ENCODE results near the gene MRAS.

Gene MRAS

DNA sequence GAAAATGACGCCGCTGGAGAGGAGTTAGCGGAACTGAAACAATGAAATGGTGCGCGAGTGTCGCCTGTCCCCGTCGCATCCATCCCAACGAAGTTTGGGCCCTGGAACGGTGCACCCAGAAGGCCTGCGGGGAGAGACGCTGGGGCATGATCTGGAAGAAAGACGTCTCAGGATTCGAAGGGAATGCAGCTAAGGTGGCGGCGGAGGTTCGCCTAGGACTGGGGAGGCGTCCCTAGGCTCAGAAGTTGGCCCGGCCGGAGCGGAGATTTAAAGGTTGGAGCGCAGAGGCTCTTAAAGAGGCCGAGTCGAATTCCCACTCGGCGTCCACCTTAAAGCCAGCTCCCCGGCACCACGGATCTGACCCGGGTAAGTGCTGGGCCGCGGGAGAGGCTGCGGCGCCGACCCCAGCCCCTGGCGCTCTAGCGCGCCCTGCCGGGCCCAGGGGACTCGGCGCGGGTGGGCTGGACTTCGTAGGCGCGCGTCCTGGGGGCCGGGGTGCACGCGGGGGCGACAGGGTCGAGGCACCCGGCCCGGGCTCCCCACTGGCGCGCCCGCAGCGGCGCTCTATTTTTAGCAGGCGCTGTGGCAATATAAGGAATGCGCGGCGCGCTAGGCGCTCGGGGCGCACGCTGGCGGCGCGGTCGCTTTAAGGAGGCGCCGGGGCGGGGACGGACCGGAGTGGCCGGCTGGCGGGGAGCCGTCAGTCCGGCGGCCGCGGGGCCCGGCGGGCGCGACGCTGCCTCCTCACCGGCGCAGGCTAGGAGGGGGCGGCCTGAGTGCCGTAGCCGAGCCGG lies at the start of gene MRAS:
MRAS (plus strand) TSS at position 620 of the 794 bp plus-strand sequence. CDS start 24,305 bp downstream, outside the sequence.
- TF ChIP-seq, protein P1, sequence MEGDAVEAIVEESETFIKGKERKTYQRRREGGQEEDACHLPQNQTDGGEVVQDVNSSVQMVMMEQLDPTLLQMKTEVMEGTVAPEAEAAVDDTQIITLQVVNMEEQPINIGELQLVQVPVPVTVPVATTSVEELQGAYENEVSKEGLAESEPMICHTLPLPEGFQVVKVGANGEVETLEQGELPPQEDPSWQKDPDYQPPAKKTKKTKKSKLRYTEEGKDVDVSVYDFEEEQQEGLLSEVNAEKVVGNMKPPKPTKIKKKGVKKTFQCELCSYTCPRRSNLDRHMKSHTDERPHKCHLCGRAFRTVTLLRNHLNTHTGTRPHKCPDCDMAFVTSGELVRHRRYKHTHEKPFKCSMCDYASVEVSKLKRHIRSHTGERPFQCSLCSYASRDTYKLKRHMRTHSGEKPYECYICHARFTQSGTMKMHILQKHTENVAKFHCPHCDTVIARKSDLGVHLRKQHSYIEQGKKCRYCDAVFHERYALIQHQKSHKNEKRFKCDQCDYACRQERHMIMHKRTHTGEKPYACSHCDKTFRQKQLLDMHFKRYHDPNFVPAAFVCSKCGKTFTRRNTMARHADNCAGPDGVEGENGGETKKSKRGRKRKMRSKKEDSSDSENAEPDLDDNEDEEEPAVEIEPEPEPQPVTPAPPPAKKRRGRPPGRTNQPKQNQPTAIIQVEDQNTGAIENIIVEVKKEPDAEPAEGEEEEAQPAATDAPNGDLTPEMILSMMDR (IDR thresholded peaks at IDR 0.05; ENCODE audit: borderline replicate concordance, control extremely low read depth, extremely low read depth, insufficient read depth, missing control alignments) = peak; percentile 29
- in situ Hi-C loops (cut with MboI; ENCODE audit: low sequenced_read_pairs, unreplicated experiment) = no loop called here
- peak; percentile 47 for DNase-seq (ENCODE audit: low spot score)

DNA sequence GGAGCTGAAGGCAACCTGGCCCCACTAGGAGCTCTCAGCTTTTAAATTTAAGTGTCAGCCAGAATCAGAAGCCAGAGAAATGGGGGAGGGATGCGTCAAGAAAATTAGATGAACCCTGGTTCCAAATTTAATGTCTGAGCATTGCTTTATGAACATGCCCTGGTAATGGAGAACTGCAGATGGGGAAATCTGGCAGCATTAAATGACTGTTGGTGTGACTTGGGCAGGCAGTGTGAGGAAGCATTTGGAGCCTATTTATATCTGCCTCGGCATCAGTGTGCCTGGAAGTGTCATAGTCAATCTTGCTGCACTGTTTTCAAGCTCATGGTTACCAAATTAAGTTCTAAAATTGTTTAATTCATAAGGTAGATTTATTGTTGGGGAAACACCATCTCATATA lies 47.7 kb upstream of the MRAS start:
- in situ Hi-C loops (cut with MboI; ENCODE audit: low sequenced_read_pairs, unreplicated experiment) = no loop called here

DNA sequence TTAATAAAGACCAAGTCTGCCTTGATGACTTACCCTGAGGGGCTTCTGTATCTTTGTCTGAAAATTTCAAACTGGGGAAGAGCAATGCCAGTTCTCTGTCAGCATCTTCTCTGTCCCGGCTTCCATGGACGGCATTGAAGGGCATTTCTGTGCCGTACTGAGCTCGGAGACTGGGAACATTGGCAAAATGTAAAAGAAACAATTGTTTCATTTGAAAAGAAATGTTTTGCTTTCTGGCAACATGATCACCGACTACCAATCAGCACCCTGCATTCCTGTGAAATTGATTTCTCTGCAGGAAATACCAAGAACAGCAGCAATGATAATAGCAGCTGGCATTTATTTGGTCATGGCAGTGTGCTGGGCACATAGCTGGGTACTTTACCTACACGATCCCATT lies 44.9 kb upstream of the MRAS start:
- TF ChIP-seq, protein P1 (IDR thresholded peaks at IDR 0.05; ENCODE audit: borderline replicate concordance, control extremely low read depth, extremely low read depth, insufficient read depth, missing control alignments) = no peak
- in situ Hi-C loops (cut with MboI; ENCODE audit: low sequenced_read_pairs, unreplicated experiment) = no loop called here
- no peak for DNase-seq (ENCODE audit: low spot score)

More for the DNA sequence above, 47.7 kb upstream of the MRAS start:
- no peak for DNase-seq (ENCODE audit: low spot score)
- TF ChIP-seq, protein P1 (IDR thresholded peaks at IDR 0.05; ENCODE audit: borderline replicate concordance, control extremely low read depth, extremely low read depth, insufficient read depth, missing control alignments) = no peak

DNA sequence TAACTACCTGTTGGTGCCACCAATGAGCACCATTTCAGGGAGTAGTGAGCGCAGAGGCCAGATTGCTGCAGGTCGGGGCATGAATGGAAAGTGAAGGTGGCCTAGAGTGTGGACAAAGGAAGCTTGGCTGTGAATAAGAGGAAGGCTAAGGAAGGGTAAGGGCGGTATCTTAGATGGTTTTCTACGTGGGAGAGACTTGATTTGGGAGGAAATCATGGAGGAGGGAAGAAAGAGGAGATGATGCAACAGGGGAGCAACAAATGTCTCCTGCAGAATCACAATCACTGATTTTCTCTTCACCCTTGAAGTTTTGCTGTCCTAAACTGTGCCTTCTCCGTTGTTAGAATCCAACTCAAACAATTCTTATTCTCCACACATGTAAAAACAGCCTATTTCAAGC lies 40.5 kb upstream of the MRAS start:
- no peak for DNase-seq (ENCODE audit: low spot score)
- TF ChIP-seq, protein P1 (IDR thresholded peaks at IDR 0.05; ENCODE audit: borderline replicate concordance, control extremely low read depth, extremely low read depth, insufficient read depth, missing control alignments) = no peak
- in situ Hi-C loops (cut with MboI; ENCODE audit: low sequenced_read_pairs, unreplicated experiment) = no loop called here

DNA sequence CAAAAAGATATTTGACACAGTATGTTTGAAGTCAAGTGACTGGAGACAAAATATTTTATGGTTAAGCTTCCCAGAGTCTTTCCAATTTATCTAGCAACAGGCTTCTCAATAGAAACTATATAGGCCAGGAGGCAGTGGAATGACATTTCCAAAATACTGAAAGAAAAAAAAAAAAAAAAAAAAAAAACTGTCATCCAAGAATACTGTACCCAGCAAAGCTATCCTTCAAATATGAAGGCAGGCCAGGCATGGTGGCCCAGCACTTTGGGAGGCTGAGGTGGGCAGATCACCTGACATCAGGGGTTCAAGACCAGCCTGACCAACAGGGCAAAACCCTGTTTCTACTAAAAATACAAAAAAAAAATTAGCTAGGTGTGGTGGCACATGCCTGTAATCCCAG lies 39.6 kb upstream of the MRAS start:
- in situ Hi-C loops (cut with MboI; ENCODE audit: low sequenced_read_pairs, unreplicated experiment) = no loop called here
- no peak for DNase-seq (ENCODE audit: low spot score)
- TF ChIP-seq, protein P1 (IDR thresholded peaks at IDR 0.05; ENCODE audit: borderline replicate concordance, control extremely low read depth, extremely low read depth, insufficient read depth, missing control alignments) = no peak

DNA sequence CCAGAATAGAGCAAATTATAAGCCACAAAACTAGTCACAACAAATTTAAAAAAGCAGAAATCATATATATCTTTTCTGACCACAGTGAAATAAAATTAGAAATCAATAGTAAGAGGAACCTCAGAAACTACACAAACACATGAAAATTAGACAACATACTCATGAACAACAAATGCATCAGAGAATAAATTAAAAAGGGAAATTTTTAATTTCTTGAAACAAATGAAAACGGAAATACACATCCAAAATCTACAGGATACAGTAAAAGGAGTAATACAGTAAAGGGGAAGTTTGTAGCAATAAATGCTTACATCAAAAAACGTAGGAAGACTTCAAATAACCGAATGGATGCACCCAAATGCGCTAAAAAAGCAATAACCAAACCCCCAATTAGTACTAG lies 37.9 kb upstream of the MRAS start:
- DNase-seq (ENCODE audit: low spot score) = no peak
- TF ChIP-seq, protein P1 (IDR thresholded peaks at IDR 0.05; ENCODE audit: borderline replicate concordance, control extremely low read depth, extremely low read depth, insufficient read depth, missing control alignments) = no peak
- in situ Hi-C loops (cut with MboI; ENCODE audit: low sequenced_read_pairs, unreplicated experiment) = no loop called here

Data from GM13976 (cell line).